CD14-positive monocyte (primary cell): ENCODE measurements around the gene SLC35A4. TPM values are rescaled to one million over a fixed set of nuclear protein-coding genes. Genes with fewer than 3 reads are reported as not detected.
A peak's percentile ranks its signal among the peaks of the same experiment; 100 is the strongest.

Experiments used
- DNase-seq, 3 donors: peaks; one replicate each; pipeline ENCODE4 v3.0.0-alpha.2; 2011 to 2022
- H2AFZ ChIP-seq: 2 replicates; pipeline ENCODE4 v1.6.0; 2012; ENCODE audit warnings: mild to moderate bottlenecking, low read depth, low read length, inconsistent platforms; ENCODE audit not compliant: insufficient read depth, poor library complexity, severe bottlenecking
- H3K27ac ChIP-seq, 2 donors: 1 replicate in 1 of 2; 2 replicates in 1 of 2; pipeline ENCODE4 v1.5.1; 2012 to 2013; ENCODE audit warnings: low read length in 2 of 2, control low read depth in 1 of 2, inconsistent platforms in 1 of 2, low read depth in 1 of 2, mild to moderate bottlenecking in 1 of 2
- H3K27me3 ChIP-seq, 2 donors: one replicate each; pipeline versions ENCODE4 v1.6.0 to v1.6.1; 2011 to 2013; ENCODE audit warnings: low read length in 2 of 2; ENCODE audit not compliant: control insufficient read depth in 2 of 2, insufficient read depth in 2 of 2
- H3K36me3 ChIP-seq, 2 donors: replicated peaks in 1 of 2; 1 replicate in 1 of 2; 2 replicates in 1 of 2; pipeline versions ENCODE4 v1.5.1 to v1.6.1; 2012 to 2013; ENCODE audit warnings: low read length in 2 of 2, control low read depth in 1 of 2, inconsistent platforms in 1 of 2, mild to moderate bottlenecking in 1 of 2; ENCODE audit not compliant: insufficient read depth in 2 of 2, control insufficient read depth in 1 of 2
- H3K4me1 ChIP-seq, 2 donors: 1 replicate in 1 of 2; 2 replicates in 1 of 2; pipeline versions ENCODE4 v1.5.1 to v1.6.1; 2012 to 2013; ENCODE audit warnings: low read length in 2 of 2, control low read depth in 1 of 2, inconsistent platforms in 1 of 2, mild to moderate bottlenecking in 1 of 2, moderate library complexity in 1 of 2; ENCODE audit not compliant: insufficient read depth in 2 of 2, control insufficient read depth in 1 of 2
- H3K4me2 ChIP-seq: replicated peaks from 2 replicates; pipeline ENCODE3; 2012; ENCODE audit warnings: low read length, moderate library complexity, mild to moderate bottlenecking; ENCODE audit not compliant: poor library complexity, severe bottlenecking; ENCODE audit errors: extremely low read depth
- H3K4me3 ChIP-seq, 3 experiments: fragments of 200-600 bp in 1 of 3; sonication (generic) in 1 of 3; replicated peaks in 1 of 3; 1 replicate in 2 of 3; 2 replicates in 1 of 3; pipeline ENCODE4 v1.5.1; 2011 to 2013; ENCODE audit warnings: low read length in 3 of 3, mild to moderate bottlenecking in 3 of 3, control low read depth in 2 of 3, low read depth in 2 of 3, inconsistent platforms in 1 of 3, moderate library complexity in 1 of 3
- H3K79me2 ChIP-seq: 2 replicates; pipeline ENCODE4 v1.6.0; 2012; ENCODE audit warnings: mild to moderate bottlenecking, control low read depth, inconsistent platforms, low read length, moderate library complexity; ENCODE audit not compliant: insufficient read depth
- H3K9ac ChIP-seq: 2 replicates; pipeline ENCODE4 v1.6.0; 2017; ENCODE audit warnings: low read length, mild to moderate bottlenecking; ENCODE audit not compliant: insufficient read depth, poor library complexity, severe bottlenecking
- H3K9me3 ChIP-seq, 2 donors: replicated peaks in 1 of 2; 1 replicate in 1 of 2; 2 replicates in 1 of 2; pipeline versions ENCODE4 v1.5.1 to v1.6.1; 2012 to 2013; ENCODE audit warnings: low read length in 2 of 2, control low read depth in 1 of 2; ENCODE audit not compliant: control insufficient read depth in 1 of 2, insufficient read depth in 1 of 2
- H4K20me1 ChIP-seq: 2 replicates; pipeline ENCODE4 v1.6.0; 2012; ENCODE audit warnings: mild to moderate bottlenecking, low read length, control low read depth, moderate library complexity; ENCODE audit not compliant: insufficient read depth
- H3K27ac Mint-ChIP-seq, 7 donors: one replicate each; pipeline ENCODE4 v1.8.0; 2020; ENCODE audit warnings: mild to moderate bottlenecking in 7 of 7, mixed read lengths in 7 of 7, moderate library complexity in 6 of 7, inconsistent platforms in 2 of 7
- H3K27me3 Mint-ChIP-seq, 3 donors: one replicate each; pipeline ENCODE4 v1.8.0; 2021 to 2022; ENCODE audit warnings: low read depth in 3 of 3, mild to moderate bottlenecking in 3 of 3, mixed read lengths in 3 of 3, moderate library complexity in 3 of 3, inconsistent platforms in 1 of 3
- H3K36me3 Mint-ChIP-seq, 2 donors: one replicate each; pipeline ENCODE4 v1.8.0; 2020; ENCODE audit warnings: mixed read lengths in 2 of 2, inconsistent platforms in 1 of 2, mild to moderate bottlenecking in 1 of 2
- H3K4me1 Mint-ChIP-seq: one replicate; pipeline ENCODE4 v1.8.0; 2020; ENCODE audit warnings: mild to moderate bottlenecking, mixed read lengths
- H3K4me3 Mint-ChIP-seq, 2 donors: one replicate each; pipeline ENCODE4 v1.8.0; 2020; ENCODE audit warnings: mild to moderate bottlenecking in 2 of 2, mixed read lengths in 2 of 2, moderate library complexity in 1 of 2
- H3K9me3 Mint-ChIP-seq, 7 donors: one replicate each; pipeline ENCODE4 v1.8.0; 2020 to 2022; ENCODE audit warnings: mixed read lengths in 7 of 7, mild to moderate bottlenecking in 6 of 7, moderate library complexity in 6 of 7, inconsistent platforms in 2 of 7
- WGBS: methylation state at CpG from one replicate; pipeline ENCODE4 v1.1.5; 2013; ENCODE audit warnings: missing lambda C conversion rate; ENCODE audit not compliant: insufficient coverage; 5-methylcytosine and 5-hydroxymethylcytosine counted together
- intact Hi-C, 2 donors: fragments of 100-400 bp; cut with micrococcal nuclease; formaldehyde crosslinking; loops; one replicate each; pipeline versions ENCODE4 v1.15.0 to v1.15.1; 2023
- polyA plus RNA-seq, 3 donors: library from polyadenylated mRNA; depleted of rRNA in 1 of 3; unstranded in 2 of 3; stranded (reverse) in 1 of 3; fragments of 300-500 nt in 2 of 3; fragments of >200 nt in 1 of 3; fragmentation: Illumina TruSeq in 2 of 3; gene quantifications; 1 replicate in 2 of 3; 2 replicates in 1 of 3; pipeline ENCODE4 v1.2.3, GENCODE V29; 2012 to 2021
- TF ChIP-seq, protein P1 (sequence below): fragments of 200-600 bp; IDR thresholded peaks from one replicate; pipeline ENCODE4 v1.8.0; 2022; ENCODE audit warnings: antibody characterized with exemption, mild to moderate bottlenecking

Gene SLC35A4
- polyA plus RNA-seq, 3 donors: 44.0 to 67.1 (median 58.8) TPM

DNA sequence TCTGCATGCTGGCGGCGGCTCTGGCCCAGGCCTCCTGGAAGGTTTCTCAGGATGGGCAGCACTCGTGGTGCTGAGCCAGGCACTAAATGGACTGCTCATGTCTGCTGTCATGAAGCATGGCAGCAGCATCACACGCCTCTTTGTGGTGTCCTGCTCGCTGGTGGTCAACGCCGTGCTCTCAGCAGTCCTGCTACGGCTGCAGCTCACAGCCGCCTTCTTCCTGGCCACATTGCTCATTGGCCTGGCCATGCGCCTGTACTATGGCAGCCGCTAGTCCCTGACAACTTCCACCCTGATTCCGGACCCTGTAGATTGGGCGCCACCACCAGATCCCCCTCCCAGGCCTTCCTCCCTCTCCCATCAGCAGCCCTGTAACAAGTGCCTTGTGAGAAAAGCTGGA lies 3.2 kb downstream of the SLC35A4 start:
- H3K27ac ChIP-seq: peak overlapping the region in 1 of 2 donors; percentile 83
- peaks cover under 1% of the 10 kb centered on the region for H4K20me1 ChIP-seq
- peaks cover 0 to 2% (median 2%) of the 10 kb centered on the region in 3 donors for H3K27me3 Mint-ChIP-seq
- peaks cover 21 to 41% of the 10 kb centered on the region in 2 donors for H3K36me3 ChIP-seq
- peaks cover 38% of the 10 kb centered on the region for H3K79me2 ChIP-seq
- H3K36me3 Mint-ChIP-seq: peaks cover 32 to 53% of the 10 kb centered on the region in 2 donors
- peak in 1 of 3 donors; percentile 5 for DNase-seq
- H3K9me3 Mint-ChIP-seq: peaks cover 0 to 2% (median 0%) of the 10 kb centered on the region in 7 donors
- H2AFZ ChIP-seq: no peak overlapping the region
- H3K4me3 ChIP-seq: no peak overlapping the region
- TF ChIP-seq, protein P1, sequence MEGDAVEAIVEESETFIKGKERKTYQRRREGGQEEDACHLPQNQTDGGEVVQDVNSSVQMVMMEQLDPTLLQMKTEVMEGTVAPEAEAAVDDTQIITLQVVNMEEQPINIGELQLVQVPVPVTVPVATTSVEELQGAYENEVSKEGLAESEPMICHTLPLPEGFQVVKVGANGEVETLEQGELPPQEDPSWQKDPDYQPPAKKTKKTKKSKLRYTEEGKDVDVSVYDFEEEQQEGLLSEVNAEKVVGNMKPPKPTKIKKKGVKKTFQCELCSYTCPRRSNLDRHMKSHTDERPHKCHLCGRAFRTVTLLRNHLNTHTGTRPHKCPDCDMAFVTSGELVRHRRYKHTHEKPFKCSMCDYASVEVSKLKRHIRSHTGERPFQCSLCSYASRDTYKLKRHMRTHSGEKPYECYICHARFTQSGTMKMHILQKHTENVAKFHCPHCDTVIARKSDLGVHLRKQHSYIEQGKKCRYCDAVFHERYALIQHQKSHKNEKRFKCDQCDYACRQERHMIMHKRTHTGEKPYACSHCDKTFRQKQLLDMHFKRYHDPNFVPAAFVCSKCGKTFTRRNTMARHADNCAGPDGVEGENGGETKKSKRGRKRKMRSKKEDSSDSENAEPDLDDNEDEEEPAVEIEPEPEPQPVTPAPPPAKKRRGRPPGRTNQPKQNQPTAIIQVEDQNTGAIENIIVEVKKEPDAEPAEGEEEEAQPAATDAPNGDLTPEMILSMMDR: no peak
- no peak overlapping the region for H3K4me3 Mint-ChIP-seq
- no peaks in the 10 kb centered on the region for H3K27me3 ChIP-seq
- peaks cover 61% of the 10 kb centered on the region for H3K4me1 Mint-ChIP-seq
- intact Hi-C loops: loop anchor here in 1 of 2 donors (10.0 kb wide), 1 partner anchor 147 kb away; no protein-coding TSS in a partner anchor
- no peaks in the 10 kb centered on the region for H3K9me3 ChIP-seq
- peak overlapping the region in 6 of 7 donors; percentile 35 to 98 (median 96) for H3K27ac Mint-ChIP-seq
- no peak overlapping the region for H3K4me2 ChIP-seq
- H3K9ac ChIP-seq: no peak overlapping the region
- peaks cover 44 to 72% of the 10 kb centered on the region in 2 donors for H3K4me1 ChIP-seq
- WGBS: 98% methylated on average over 9 of the region's 13 CpGs

DNA sequence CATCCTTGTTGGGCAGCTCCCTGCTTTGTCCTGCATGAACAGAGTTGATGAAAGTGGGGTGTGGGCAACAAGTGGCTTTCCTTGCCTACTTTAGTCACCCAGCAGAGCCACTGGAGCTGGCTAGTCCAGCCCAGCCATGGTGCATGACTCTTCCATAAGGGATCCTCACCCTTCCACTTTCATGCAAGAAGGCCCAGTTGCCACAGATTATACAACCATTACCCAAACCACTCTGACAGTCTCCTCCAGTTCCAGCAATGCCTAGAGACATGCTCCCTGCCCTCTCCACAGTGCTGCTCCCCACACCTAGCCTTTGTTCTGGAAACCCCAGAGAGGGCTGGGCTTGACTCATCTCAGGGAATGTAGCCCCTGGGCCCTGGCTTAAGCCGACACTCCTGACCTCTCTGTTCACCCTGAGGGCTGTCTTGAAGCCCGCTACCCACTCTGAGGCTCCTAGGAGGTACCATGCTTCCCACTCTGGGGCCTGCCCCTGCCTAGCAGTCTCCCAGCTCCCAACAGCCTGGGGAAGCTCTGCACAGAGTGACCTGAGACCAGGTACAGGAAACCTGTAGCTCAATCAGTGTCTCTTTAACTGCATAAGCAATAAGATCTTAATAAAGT lies 3.9 kb downstream of the SLC35A4 start:
- TF ChIP-seq, protein P1: no peak
- H3K9me3 Mint-ChIP-seq: peaks cover 0 to 2% (median 0%) of the 10 kb centered on the region in 7 donors
- Histone ChIP-seq H3K79me2 (peaks cover 34% of the 10 kb centered on the region), H3K4me3 (peak overlapping the region in 1 of 3 experiments; percentile 41), H3K4me1 (peaks cover 40 to 65% of the 10 kb centered on the region in 2 donors), H3K27ac (peak overlapping the region; percentile 72 to 83), H3K9me3 (no peaks in the 10 kb centered on the region), H4K20me1 (no peaks in the 10 kb centered on the region), H3K36me3 (peaks cover 21 to 44% of the 10 kb centered on the region in 2 donors), H3K4me2 (peak overlapping the region; percentile 49), H3K27me3 (no peaks in the 10 kb centered on the region), H3K9ac (peak overlapping the region; percentile 36), H2AFZ (peak overlapping the region; percentile 30)
- H3K36me3 Mint-ChIP-seq: peaks cover 37 to 60% of the 10 kb centered on the region in 2 donors
- H3K4me3 Mint-ChIP-seq: peak overlapping the region in 1 of 2 donors; percentile 67
- peak overlapping the region; percentile 94 to 98 (median 98) for H3K27ac Mint-ChIP-seq
- 100% methylated on average over 2 of the region's 2 CpGs for WGBS
- peaks cover 0 to 2% (median 2%) of the 10 kb centered on the region in 3 donors for H3K27me3 Mint-ChIP-seq
- DNase-seq: peak in 1 of 3 donors; percentile 50
- H3K4me1 Mint-ChIP-seq: peaks cover 55% of the 10 kb centered on the region
- intact Hi-C loops: loop anchor here in 1 of 2 donors (10.0 kb wide), 1 partner anchor 146 kb away; no protein-coding TSS in a partner anchor
